Rectal smooth muscle tissue (tissue), 1 donor: ENCODE data around the gene UTS2B.

Source experiments
- H3K27ac ChIP-seq: one replicate; pipeline ENCODE4 v1.7.0; 2013; ENCODE audit warnings: low read depth, low read length, inconsistent platforms
- H3K27me3 ChIP-seq: one replicate; pipeline ENCODE4 v1.7.0; 2013; ENCODE audit warnings: low read length; ENCODE audit not compliant: control insufficient read depth, insufficient read depth
- H3K36me3 ChIP-seq: one replicate; pipeline ENCODE4 v1.7.0; 2013; ENCODE audit warnings: low read length; ENCODE audit not compliant: control insufficient read depth, insufficient read depth
- H3K4me1 ChIP-seq: one replicate; pipeline ENCODE4 v1.7.0; 2013; ENCODE audit warnings: low read length; ENCODE audit not compliant: control insufficient read depth, insufficient read depth
- H3K4me3 ChIP-seq: one replicate; pipeline ENCODE4 v1.7.0; 2013; ENCODE audit warnings: low read length
- H3K9ac ChIP-seq: one replicate; pipeline ENCODE4 v1.7.0; 2013; ENCODE audit warnings: low read length

The UTS2B gene

DNA sequence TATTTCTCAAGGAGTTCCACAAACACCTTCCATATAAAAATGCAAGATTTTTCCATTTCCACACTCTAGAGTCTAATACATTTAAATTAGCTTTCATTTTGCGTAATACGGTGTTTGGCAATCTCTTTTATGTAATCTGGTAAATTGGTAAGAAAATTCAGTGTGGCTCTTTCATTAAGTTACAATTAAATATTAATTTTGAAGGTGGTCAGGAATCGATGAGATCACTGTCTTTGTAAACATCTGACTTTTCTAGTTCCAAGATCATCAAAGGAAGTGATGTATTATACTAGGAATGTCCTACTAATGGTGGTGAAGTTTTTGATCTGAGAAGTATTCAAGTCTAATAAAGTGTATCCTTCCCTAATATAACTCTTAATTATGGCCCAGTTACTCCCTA lies 1.1 kb upstream of the UTS2B start:
- H3K4me3 ChIP-seq = no peak overlapping the region
- no peaks in the 10 kb centered on the region for H3K36me3 ChIP-seq
- no peak overlapping the region for H3K9ac ChIP-seq
- H3K27me3 ChIP-seq = no peaks in the 10 kb centered on the region
- H3K4me1 ChIP-seq = peaks cover 11% of the 10 kb centered on the region
- no peak overlapping the region for H3K27ac ChIP-seq

DNA sequence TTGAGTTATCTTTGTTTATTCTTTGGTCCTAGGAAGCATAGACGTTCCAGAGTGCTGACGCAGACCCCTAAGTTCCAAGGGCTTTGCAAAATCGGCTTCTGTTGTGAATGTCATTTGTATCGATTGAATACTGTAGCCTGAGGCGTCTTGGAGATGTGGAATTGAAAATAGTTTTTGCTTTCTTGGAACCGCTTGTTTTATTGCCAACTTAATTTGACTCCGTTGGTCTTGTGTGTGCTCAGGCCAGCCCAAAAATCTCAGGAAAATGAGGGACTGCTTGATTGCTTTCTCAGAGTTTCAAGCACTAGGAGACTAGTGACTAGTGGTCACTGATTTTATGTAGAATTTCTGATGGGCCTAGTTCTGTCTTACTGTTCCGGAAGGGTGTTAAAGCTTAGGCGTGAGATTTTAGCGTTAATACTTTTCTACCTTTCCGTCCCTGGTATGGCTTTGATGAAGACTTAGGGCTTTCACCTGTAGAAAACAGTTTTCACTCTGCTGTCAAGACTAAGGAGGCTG lies 263 bp upstream of the UTS2B start:
- Histone ChIP-seq H3K4me3 (peak overlapping the region; percentile 93), H3K27me3 (no peaks in the 10 kb centered on the region), H3K4me1 (peaks cover 11% of the 10 kb centered on the region), H3K36me3 (no peaks in the 10 kb centered on the region), H3K9ac (peak overlapping the region; percentile 5), H3K27ac (peak overlapping the region; percentile 94)

GRCh38 chr3:191328962-191329653 lies 1.2 kb downstream of the UTS2B start, which contains the start of gene CCDC50:
TSS of gene CCDC50 (plus strand) at chr3:191329394. CDS start at chr3:191329675, 281 bp downstream.
- H3K4me1 ChIP-seq = peaks cover 11% of the 10 kb centered on the region
- H3K9ac ChIP-seq = peak within 1 kb of the TSS; percentile 61
- peak within 1 kb of the TSS; percentile 93 for H3K4me3 ChIP-seq
- H3K36me3 ChIP-seq = no peaks in the 10 kb centered on the region
- H3K27ac ChIP-seq = peak within 1 kb of the TSS; percentile 94
- no peaks in the 10 kb centered on the region for H3K27me3 ChIP-seq

DNA sequence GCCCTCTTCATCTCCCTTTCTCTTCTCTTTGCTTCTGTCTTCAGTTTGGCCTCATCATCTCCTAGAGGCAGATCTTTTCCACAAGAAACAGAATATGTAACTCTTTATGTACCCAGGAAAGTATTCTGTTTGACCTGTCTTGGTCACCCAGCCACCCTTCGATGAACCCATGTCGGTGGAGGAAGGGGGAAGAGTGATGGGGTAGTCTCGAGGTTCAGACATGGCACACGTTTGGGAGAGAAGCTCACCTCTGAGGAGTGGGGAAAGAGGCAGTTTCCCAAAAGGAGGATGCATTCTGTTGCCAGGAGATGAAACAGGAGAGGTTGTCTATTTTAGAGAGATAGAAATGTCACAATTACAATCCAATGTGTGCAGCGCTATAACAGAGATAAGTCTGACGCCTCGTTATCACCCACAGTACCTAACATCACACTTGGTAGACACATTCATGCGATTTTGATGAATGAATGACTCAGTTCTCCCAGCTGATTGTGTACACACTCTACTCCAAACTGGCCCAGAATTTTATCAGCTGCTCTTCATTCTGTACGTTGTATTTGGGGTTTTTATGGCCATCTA lies 1.9 kb downstream of the UTS2B start:
- peak overlapping the region; percentile 94 for H3K27ac ChIP-seq
- H3K9ac ChIP-seq = peak overlapping the region; percentile 45
- H3K27me3 ChIP-seq = no peaks in the 10 kb centered on the region
- no peaks in the 10 kb centered on the region for H3K36me3 ChIP-seq
- peak overlapping the region; percentile 93 for H3K4me3 ChIP-seq
- H3K4me1 ChIP-seq = peaks cover 11% of the 10 kb centered on the region

DNA sequence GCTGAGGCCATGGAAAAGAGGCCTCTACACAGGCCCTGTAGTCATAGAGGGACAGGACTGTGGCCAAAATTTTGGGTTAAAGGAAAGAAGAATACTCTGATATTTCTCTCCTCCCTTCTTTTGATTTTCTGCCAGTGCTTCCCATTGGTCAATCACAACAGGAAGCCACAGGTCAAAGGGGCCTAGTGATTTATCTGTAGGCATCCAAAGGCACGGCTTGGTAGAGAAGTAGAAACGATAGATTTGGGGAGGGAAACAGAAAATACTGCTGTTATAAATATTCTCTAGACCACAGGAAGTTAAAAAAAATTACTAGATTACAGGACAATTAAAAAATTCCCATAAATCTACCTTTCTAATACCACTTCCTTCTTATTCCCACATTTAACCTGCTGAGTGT lies 2.8 kb downstream of the UTS2B start:
- H3K27me3 ChIP-seq = no peaks in the 10 kb centered on the region
- H3K4me1 ChIP-seq = peaks cover 11% of the 10 kb centered on the region
- no peak overlapping the region for H3K4me3 ChIP-seq
- no peak overlapping the region for H3K27ac ChIP-seq
- H3K36me3 ChIP-seq = no peaks in the 10 kb centered on the region
- H3K9ac ChIP-seq = no peak overlapping the region

DNA sequence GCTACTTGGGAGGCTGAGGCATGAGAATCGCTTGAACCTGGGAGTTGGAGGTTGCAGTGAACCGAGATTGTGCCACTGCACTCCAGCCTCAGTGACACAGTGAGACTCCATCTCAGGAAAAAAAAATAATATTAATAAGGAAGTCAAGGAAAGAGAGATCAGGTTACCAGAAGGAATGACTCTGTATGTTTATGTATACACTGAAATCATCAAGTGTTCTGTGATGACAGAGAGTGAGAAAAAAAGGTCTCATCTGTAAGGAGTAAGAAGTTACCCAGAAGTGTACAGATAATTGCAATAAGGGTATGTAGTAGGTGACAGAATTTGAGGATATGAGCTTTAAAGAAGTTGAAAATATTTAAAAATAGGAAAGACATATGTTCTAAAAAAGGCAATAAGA lies 5.4 kb downstream of the UTS2B start:
- H3K27ac ChIP-seq = no peak overlapping the region
- H3K4me3 ChIP-seq = no peak overlapping the region
- H3K9ac ChIP-seq = no peak overlapping the region
- peaks cover 4% of the 10 kb centered on the region for H3K4me1 ChIP-seq
- no peaks in the 10 kb centered on the region for H3K27me3 ChIP-seq
- no peaks in the 10 kb centered on the region for H3K36me3 ChIP-seq

GRCh38 chr3:191321019-191321767 lies 9.1 kb downstream of the UTS2B start:
- no peak overlapping the region for H3K9ac ChIP-seq
- H3K27me3 ChIP-seq = no peaks in the 10 kb centered on the region
- H3K27ac ChIP-seq = no peak overlapping the region
- no peaks in the 10 kb centered on the region for H3K36me3 ChIP-seq
- H3K4me3 ChIP-seq = no peak overlapping the region
- H3K4me1 ChIP-seq = no peaks in the 10 kb centered on the region

DNA sequence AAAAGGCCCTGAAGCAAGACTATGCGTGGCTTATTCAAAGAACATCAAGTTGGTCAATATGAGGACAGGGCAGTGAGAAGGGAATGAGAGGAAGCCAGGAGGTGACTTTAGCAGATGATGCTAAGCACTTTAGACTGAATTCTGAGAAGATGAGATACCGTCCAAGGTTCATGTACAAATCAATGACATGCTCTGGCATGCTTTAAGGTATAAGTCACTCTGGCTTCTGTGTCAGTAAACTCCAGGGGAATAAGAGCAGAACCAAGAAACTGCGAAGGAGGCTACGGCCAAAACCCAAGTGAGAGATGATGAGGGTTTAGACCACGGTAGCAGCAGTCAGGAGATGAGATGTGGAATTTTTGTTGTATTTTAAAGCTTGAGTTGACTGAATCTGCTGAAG lies 10.0 kb downstream of the UTS2B start:
- no peaks in the 10 kb centered on the region for H3K36me3 ChIP-seq
- no peaks in the 10 kb centered on the region for H3K4me1 ChIP-seq
- H3K4me3 ChIP-seq = no peak overlapping the region
- H3K27ac ChIP-seq = no peak overlapping the region
- no peak overlapping the region for H3K9ac ChIP-seq
- H3K27me3 ChIP-seq = no peaks in the 10 kb centered on the region

GRCh38 chr3:191316876-191317603 lies 13.3 kb downstream of the UTS2B start:
- Histone ChIP-seq H3K4me3 (no peak overlapping the region), H3K9ac (no peak overlapping the region), H3K27me3 (no peaks in the 10 kb centered on the region), H3K4me1 (no peaks in the 10 kb centered on the region), H3K36me3 (no peaks in the 10 kb centered on the region), H3K27ac (no peak overlapping the region)

- H3K4me3 ChIP-seq = no peak overlapping the region
- H3K27ac ChIP-seq = no peak overlapping the region
- H3K27me3 ChIP-seq = no peaks in the 10 kb centered on the region
- no peak overlapping the region for H3K9ac ChIP-seq
- no peaks in the 10 kb centered on the region for H3K36me3 ChIP-seq
- H3K4me1 ChIP-seq = no peaks in the 10 kb centered on the region
These were observed 16.1 kb downstream of the UTS2B start for GRCh38 chr3:191314109-191314728.

DNA sequence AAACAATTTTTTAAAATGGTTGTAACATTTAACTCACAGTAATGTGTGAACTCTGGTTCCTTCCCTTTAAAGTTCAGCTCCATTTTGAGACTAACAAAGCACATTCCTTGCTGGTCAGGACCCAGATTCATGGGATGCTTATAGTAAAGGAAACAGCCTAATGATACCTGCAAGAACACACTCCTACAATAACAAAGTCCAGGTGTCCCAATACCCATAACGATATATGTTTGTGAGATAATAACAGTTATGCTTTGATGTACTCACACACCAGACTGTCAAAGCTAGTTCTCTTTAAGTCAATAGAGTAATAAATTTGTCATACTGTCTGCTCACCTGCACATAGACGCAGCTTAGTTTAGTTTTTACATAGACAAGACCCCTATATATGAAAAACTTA lies 17.0 kb downstream of the UTS2B start:
- no peak overlapping the region for H3K27ac ChIP-seq
- H3K27me3 ChIP-seq = no peaks in the 10 kb centered on the region
- H3K4me3 ChIP-seq = no peak overlapping the region
- H3K9ac ChIP-seq = no peak overlapping the region
- H3K4me1 ChIP-seq = no peaks in the 10 kb centered on the region
- no peaks in the 10 kb centered on the region for H3K36me3 ChIP-seq

DNA sequence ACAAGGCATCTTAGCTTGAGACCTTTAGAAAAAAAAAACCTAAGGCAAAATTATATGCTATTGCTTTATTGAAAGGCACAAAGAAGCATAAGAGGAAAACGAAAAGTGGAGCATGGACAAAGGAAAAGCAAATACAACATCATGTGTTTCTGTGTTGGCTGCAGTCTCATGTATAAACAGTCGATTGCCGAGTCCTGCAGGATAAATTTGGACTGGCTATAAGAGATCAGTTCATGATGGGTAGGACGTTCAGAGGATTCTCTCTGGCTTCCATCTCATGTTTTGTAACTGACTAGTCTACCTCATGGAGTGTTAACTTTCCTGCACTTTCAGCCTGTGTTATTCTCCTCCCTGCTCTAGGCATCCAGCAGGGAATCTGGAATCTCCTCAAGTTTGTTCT lies 23.0 kb downstream of the UTS2B start:
- no peaks in the 10 kb centered on the region for H3K36me3 ChIP-seq
- no peak overlapping the region for H3K27ac ChIP-seq

More for the DNA sequence above, 23.0 kb downstream of the UTS2B start:
- H3K4me3 ChIP-seq = no peak overlapping the region
- no peak overlapping the region for H3K9ac ChIP-seq
- H3K4me1 ChIP-seq = no peaks in the 10 kb centered on the region
- no peaks in the 10 kb centered on the region for H3K27me3 ChIP-seq
